Panc1 (cell line): Measurements from ENCODE around the gene SLC9A5. TPM values are rescaled to one million over a fixed set of nuclear protein-coding genes. Genes with fewer than 3 reads are reported as not detected.

Source experiments
- ATAC-seq: fragments of 200-7000 bp; cut with Tn5 transposase; 2 replicates; pipeline ENCODE4 v1.9.1; 2020; ENCODE audit warnings: mild to moderate bottlenecking, moderate library complexity
- BruUV-seq: library from RNA; stranded (reverse); fragments of 400-500 nt; replicated peaks from 2 replicates; lab custom pipeline; 2021; lab: Mats Ljungman, UMichigan
- CTCF ChIA-PET: fragments of 300-600 bp; sonication (Branson Sonifier 250); formaldehyde crosslinking; loops from one replicate; lab custom pipeline; 2022; ENCODE audit warnings: antibody characterized with exemption; lab: Charles Lee
- POLR2A ChIA-PET: fragments of 300-600 bp; sonication (Branson Sonifier 250); formaldehyde crosslinking; loops from one replicate; lab custom pipeline; 2022; ENCODE audit warnings: antibody characterized with exemption; lab: Charles Lee
- DNase-seq: peaks from one replicate; pipeline ENCODE4 v3.0.0-alpha.2; 2010; ENCODE audit warnings: low read depth, low spot score
- H3K27ac ChIP-seq: 2 replicates; pipeline ENCODE4 v1.5.1; 2011; ENCODE audit warnings: mild to moderate bottlenecking, low read length, inconsistent platforms
- H3K27me3 ChIP-seq: fragments of 200-500 bp; sonication (Bioruptor generic); 2 replicates; pipeline ENCODE4 v1.6.0; 2014; ENCODE audit warnings: low read length, inconsistent platforms; ENCODE audit not compliant: control insufficient read depth, insufficient read depth
- H3K36me3 ChIP-seq: fragments of 200-500 bp; sonication (Bioruptor generic); 2 replicates; pipeline ENCODE4 v1.5.1; 2014; ENCODE audit warnings: inconsistent platforms, mild to moderate bottlenecking, low read length, moderate library complexity; ENCODE audit not compliant: control insufficient read depth, insufficient read depth
- H3K4me1 ChIP-seq: 2 replicates; pipeline ENCODE4 v1.5.1; 2011; ENCODE audit warnings: inconsistent platforms, mild to moderate bottlenecking, low read length, moderate library complexity; ENCODE audit not compliant: control insufficient read depth, insufficient read depth
- H3K4me3 ChIP-seq, 2 experiments: 2 replicates each; pipeline ENCODE4 v1.5.1; 2011 to 2012; ENCODE audit warnings: low read depth in 2 of 2, low read length in 2 of 2, mild to moderate bottlenecking in 2 of 2, inconsistent platforms in 1 of 2, moderate library complexity in 1 of 2
- H3K9me3 ChIP-seq: fragments of 200-500 bp; sonication (Bioruptor generic); 2 replicates; pipeline ENCODE4 v1.5.1; 2014; ENCODE audit warnings: low read depth, mild to moderate bottlenecking, inconsistent platforms, low read length, moderate library complexity; ENCODE audit not compliant: control insufficient read depth, insufficient read depth
- CTCF ChIP-seq: fragments of 450-650 bp; IDR thresholded peaks from 2 replicates; pipeline ENCODE4 v1.5.1; 2017; ENCODE audit warnings: mild to moderate bottlenecking
- POLR2AphosphoS5 ChIP-seq: IDR thresholded peaks from 2 replicates; pipeline ENCODE4 v1.6.1; 2012; ENCODE audit warnings: mild to moderate bottlenecking, low read depth, low read length, moderate library complexity
- REST ChIP-seq, 2 experiments: IDR thresholded peaks; 2 replicates each; pipeline ENCODE4 v1.6.1; 2011 to 2012; ENCODE audit warnings: low read depth in 2 of 2, control low read depth in 1 of 2, low read length in 1 of 2, mild to moderate bottlenecking in 1 of 2, moderate library complexity in 1 of 2; ENCODE audit not compliant: insufficient read depth in 1 of 2
- SIN3A ChIP-seq: IDR thresholded peaks from 2 replicates; pipeline ENCODE4 v1.6.1; 2012; ENCODE audit warnings: low read depth, mild to moderate bottlenecking, low read length, moderate library complexity, borderline replicate concordance; ENCODE audit not compliant: insufficient read depth
- TCF7L2 ChIP-seq: IDR thresholded peaks from 2 replicates; pipeline ENCODE4 v1.6.1; 2011; ENCODE audit warnings: mild to moderate bottlenecking, low read depth, low read length, inconsistent platforms
- in situ Hi-C: cut with HindIII; loops from 2 replicates; pipeline ENCODE4 v1.10.0; 2016; ENCODE audit warnings: low sequenced_read_pairs, low pct_unique_long_range_greater_than_20kb
- intact Hi-C: fragments of 100-400 bp; cut with micrococcal nuclease; formaldehyde crosslinking; loops from one replicate; pipeline ENCODE4 v1.10.0; 2022; ENCODE audit not compliant: unreplicated experiment
- total RNA-seq: library from RNA; stranded (reverse); gene quantifications from one replicate; pipeline ENCODE4 v1.2.1, GENCODE V29; 2021; ENCODE audit not compliant: unreplicated experiment

Gene SLC9A5
- total RNA-seq, 1 experiment from 2014 or later: 1.7 TPM

- Histone ChIP-seq H3K27ac (no peak overlapping the region), H3K9me3 (no peaks in the 10 kb centered on the region), H3K4me3 (no peak overlapping the region), H3K27me3 (no peaks in the 10 kb centered on the region), H3K4me1 (peaks cover 4% of the 10 kb centered on the region; the same call in 1 of the 2 replicates), H3K36me3 (peaks cover 5% of the 10 kb centered on the region; the same call in 1 of the 2 replicates)
- TF ChIP-seq REST (IDR thresholded peaks at IDR 0.05; ENCODE audit: insufficient read depth in 1 of 2, low read depth in 2 of 2, low read length in 1 of 2): no peak
- TF ChIP-seq POLR2AphosphoS5: no peak
- TF ChIP-seq SIN3A: no peak
- no peak for TF ChIP-seq TCF7L2
- no peak for TF ChIP-seq CTCF
- BruUV-seq: no TSS peak
- no peak for ATAC-seq
- ChIA-PET POLR2A (no interaction called here), CTCF (no interaction called here)
- intact Hi-C loops (no loop called here), in situ Hi-C loops (no loop called here)
- DNase-seq: no peak
Observed at GRCh38 chr16:67228905-67229304, 19.9 kb upstream of the SLC9A5 start.

GRCh38 chr16:67229906-67230808, 18.6 kb upstream of the SLC9A5 start:
- ChIA-PET POLR2A (no interaction called here), CTCF (no interaction called here)
- peaks cover 5% of the 10 kb centered on the region; the same call in 1 of the 2 replicates for H3K36me3 ChIP-seq

More at GRCh38 chr16:67229906-67230808, 18.6 kb upstream of the SLC9A5 start:
- no peak for DNase-seq
- in situ Hi-C loops: no loop called here
- Histone ChIP-seq H3K27ac (no peak overlapping the region), H3K4me3 (no peak overlapping the region), H3K27me3 (no peaks in the 10 kb centered on the region), H3K9me3 (no peaks in the 10 kb centered on the region), H3K4me1 (peaks cover 4% of the 10 kb centered on the region; the same call in 1 of the 2 replicates)
- BruUV-seq: no TSS peak
- intact Hi-C loops: no loop called here
- TF ChIP-seq CTCF: no peak
- TF ChIP-seq TCF7L2: no peak
- no peak for TF ChIP-seq SIN3A
- TF ChIP-seq POLR2AphosphoS5: no peak
- TF ChIP-seq REST (IDR thresholded peaks at IDR 0.05; ENCODE audit: insufficient read depth in 1 of 2, low read depth in 2 of 2, low read length in 1 of 2): no peak
- ATAC-seq: no peak
